ENCODE measurements around the gene DEAF1.

The DEAF1 gene

DNA sequence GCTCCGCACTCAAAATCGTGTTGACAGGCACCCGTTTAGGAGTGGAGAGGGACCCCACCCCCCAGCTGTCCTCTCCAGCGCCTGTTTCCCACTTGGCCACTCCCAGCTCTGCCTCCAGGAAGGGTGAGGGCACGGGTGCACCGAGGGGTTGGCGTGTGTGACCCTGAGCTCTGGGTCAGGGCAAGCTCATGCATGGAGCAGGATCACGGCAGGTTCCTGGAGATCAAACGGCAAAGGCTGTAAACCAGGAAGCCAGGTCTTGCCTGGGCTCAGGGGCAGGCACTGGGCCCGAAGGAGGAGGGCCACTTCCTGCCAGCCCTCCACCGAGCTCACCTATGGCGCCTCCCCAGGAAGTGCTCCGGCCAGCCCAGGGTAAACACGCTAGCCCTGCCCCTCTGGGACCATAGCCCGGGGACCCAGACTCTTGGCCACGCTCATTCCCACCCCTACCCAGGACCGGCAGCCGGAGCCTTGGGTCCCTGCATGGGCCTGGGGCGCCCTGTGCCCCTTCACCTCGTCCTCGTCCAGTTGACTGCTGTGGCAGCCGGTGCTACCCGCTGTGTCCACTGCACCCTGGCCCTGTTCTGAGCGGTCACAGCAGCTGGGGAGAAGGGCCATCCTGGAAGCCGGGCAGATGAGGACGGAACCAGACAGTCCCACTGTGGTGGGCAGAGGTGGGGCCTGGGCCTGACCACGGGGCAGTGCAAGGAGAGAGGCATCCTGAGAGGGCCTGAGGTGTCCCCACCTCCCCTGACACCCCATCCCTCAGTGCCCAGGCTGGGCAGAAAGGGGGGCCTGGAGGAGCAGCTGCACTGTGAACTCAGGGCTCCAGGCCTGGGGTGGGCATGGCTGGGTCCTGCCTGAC, 10.0 kb upstream of the DEAF1 start:
- Histone ChIP-seq H3K4me3 (ENCODE audit: low read length) (peak overlapping the region; percentile 74), H3K27me3 (replicated peaks; ENCODE audit: control insufficient read depth, insufficient read depth, low read length) (no peaks in the 10 kb centered on the region), H3K9me3 (ENCODE audit: control insufficient read depth, low read length) (no peaks in the 10 kb centered on the region), H3K36me3 (ENCODE audit: control insufficient read depth, insufficient read depth, low read length, severe bottlenecking) (peaks cover 19% of the 10 kb centered on the region), H3K9ac (ENCODE audit: low read length) (peak overlapping the region; percentile 95), H3K4me1 (ENCODE audit: control insufficient read depth, insufficient read depth, low read length) (peaks cover 29% of the 10 kb centered on the region)
- DNase-seq (ENCODE audit: low read depth) = no peak

DNA sequence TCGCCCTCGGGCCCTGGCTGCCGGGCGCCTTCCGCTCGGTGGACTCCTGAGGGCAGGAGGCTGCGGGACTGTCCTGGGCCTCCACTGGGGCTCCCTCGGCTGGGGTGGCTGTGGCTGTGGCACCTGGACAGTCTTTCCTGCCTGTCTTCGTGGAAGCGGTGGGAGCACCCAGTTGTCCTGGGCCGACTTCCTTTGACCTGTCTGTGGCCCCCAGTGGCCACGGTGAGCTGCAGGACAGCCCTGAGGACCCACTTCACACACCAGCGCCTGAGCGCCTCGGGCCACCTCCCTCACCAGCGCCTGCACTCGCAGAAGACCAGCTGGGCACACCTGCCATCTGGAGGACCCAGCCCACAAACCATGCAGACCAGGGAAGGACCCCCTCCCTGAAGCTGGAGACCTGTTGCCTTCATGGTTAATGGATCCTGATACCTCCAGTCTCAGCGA, 9.2 kb upstream of the DEAF1 start:
- Histone ChIP-seq H3K4me1 (ENCODE audit: control insufficient read depth, insufficient read depth, low read length) (peaks cover 37% of the 10 kb centered on the region), H3K4me3 (ENCODE audit: low read length) (no peak overlapping the region), H3K27me3 (replicated peaks; ENCODE audit: control insufficient read depth, insufficient read depth, low read length) (no peaks in the 10 kb centered on the region), H3K36me3 (ENCODE audit: control insufficient read depth, insufficient read depth, low read length, severe bottlenecking) (peaks cover 19% of the 10 kb centered on the region), H3K9ac (ENCODE audit: low read length) (peak overlapping the region; percentile 95), H3K9me3 (ENCODE audit: control insufficient read depth, low read length) (no peaks in the 10 kb centered on the region)
- DNase-seq (ENCODE audit: low read depth) = no peak

DNA sequence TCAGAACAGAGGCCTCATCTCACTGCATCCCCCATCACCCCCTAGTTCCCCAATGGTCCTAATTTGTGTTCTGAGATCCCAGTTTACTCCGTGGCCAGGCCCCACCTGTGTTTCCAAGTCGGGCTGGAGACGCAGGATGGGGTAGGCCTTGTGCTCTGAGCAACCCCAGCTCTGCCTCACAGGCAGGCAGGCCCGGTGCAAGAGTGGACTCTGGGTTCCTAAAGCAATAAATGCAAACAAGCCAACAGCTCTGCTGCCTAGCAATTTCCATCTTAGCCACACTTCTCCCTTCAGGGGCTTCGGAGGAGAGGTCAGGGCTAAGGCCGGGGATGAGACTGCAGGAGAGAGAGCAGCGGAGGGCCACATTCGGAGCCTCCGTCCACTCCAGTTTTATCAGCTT, 8.5 kb upstream of the DEAF1 start:
- Histone ChIP-seq H3K9ac (ENCODE audit: low read length) (peak overlapping the region; percentile 42), H3K4me1 (ENCODE audit: control insufficient read depth, insufficient read depth, low read length) (peaks cover 44% of the 10 kb centered on the region), H3K9me3 (ENCODE audit: control insufficient read depth, low read length) (no peaks in the 10 kb centered on the region), H3K36me3 (ENCODE audit: control insufficient read depth, insufficient read depth, low read length, severe bottlenecking) (peaks cover 19% of the 10 kb centered on the region), H3K27me3 (replicated peaks; ENCODE audit: control insufficient read depth, insufficient read depth, low read length) (no peaks in the 10 kb centered on the region), H3K4me3 (ENCODE audit: low read length) (no peak overlapping the region)
- no peak for DNase-seq (ENCODE audit: low read depth)

DNA sequence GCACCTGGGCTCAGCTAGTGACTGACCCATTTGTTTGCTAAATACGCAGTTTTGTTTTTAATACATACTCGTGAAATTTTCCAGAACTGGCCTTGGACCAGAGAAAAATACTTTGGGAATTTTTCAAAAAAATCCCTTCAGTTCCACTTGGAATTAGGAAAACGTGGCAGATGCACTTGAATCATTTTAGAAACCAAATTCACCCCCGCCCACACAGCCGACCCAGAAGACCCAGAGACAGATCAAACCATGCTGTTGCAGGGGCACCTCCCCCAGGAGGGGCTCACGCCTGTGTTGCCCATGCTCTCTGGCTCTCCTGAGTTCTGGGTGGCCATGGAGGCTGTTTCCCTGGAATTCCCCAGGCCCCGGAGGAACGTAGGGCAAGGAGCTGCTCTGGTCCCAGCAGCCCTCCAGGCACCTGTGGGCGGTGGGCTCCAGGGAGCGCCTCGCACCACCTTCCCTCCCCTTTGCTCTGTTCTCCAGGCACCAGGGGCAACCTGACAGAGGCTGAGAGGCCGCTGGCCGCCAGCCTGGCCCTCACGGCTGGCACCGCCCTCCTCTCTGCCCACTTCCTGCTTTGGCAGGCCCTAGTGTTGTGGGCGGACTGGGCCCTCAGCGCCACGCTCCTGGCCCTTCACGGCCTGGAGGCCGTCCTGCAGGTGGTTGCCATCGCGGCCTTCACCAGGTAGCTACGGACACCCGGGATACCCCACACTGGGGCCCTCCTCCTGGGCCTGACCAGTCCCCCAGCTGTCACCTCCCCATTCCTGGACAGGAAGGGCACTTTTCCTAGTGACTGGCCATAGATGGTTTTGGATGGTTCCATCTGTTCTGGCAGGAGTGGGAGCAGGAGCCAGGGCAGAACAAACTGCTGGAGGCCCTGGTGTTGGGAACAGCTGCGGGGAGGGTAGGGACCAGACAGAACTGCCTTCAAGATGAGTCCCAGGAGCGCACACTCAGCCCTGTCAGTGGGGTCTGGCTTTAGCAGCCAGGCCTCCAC, 7.7 kb upstream of the DEAF1 start:
- peaks cover 51% of the 10 kb centered on the region for H3K4me1 ChIP-seq (ENCODE audit: control insufficient read depth, insufficient read depth, low read length)
- H3K4me3 ChIP-seq (ENCODE audit: low read length) = no peak overlapping the region
- no peaks in the 10 kb centered on the region for H3K9me3 ChIP-seq (ENCODE audit: control insufficient read depth, low read length)
- H3K27me3 ChIP-seq (replicated peaks; ENCODE audit: control insufficient read depth, insufficient read depth, low read length) = no peaks in the 10 kb centered on the region
- H3K36me3 ChIP-seq (ENCODE audit: control insufficient read depth, insufficient read depth, low read length, severe bottlenecking) = peaks cover 19% of the 10 kb centered on the region
- peak overlapping the region; percentile 42 for H3K9ac ChIP-seq (ENCODE audit: low read length)
- DNase-seq (ENCODE audit: low read depth) = no peak

DNA sequence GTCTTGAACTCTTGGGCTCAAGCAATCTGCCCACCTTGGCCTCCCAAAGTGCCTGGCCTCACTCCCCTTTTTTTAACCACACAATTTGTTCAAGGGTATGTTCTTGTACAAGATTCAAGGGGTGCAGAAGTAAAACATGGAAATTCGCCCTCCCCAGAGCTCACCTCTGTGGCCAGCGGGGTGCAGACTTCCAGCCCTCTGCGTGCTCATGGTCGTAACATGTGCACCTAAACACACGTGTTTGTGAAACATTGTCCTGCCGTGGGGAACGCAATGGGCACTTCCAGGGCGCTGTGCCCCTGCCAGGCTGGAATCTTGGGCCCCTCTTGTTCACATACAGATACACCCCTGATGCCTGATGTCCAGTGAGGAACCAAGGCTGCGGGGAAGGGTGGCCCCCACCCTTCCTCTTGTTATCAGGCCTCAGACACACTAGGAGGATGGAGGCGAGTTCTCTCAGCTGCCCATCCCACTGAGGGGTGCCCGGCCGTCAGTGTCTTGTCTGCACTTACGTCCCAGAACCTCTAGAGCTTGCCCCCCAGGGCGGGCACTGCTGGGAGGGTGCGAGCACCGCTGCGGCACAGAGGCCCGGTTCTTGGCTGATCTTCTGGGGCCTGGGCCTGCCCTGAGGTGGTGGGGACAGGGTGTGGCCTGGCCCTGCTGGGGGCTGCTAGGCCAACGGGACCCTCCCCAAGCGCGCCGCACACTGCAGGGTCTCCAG, 6.9 kb upstream of the DEAF1 start:
- peaks cover 52% of the 10 kb centered on the region for H3K4me1 ChIP-seq (ENCODE audit: control insufficient read depth, insufficient read depth, low read length)
- no peaks in the 10 kb centered on the region for H3K9me3 ChIP-seq (ENCODE audit: control insufficient read depth, low read length)
- no peak for DNase-seq (ENCODE audit: low read depth)
- peaks cover 19% of the 10 kb centered on the region for H3K36me3 ChIP-seq (ENCODE audit: control insufficient read depth, insufficient read depth, low read length, severe bottlenecking)
- no peaks in the 10 kb centered on the region for H3K27me3 ChIP-seq (replicated peaks; ENCODE audit: control insufficient read depth, insufficient read depth, low read length)
- no peak overlapping the region for H3K9ac ChIP-seq (ENCODE audit: low read length)
- no peak overlapping the region for H3K4me3 ChIP-seq (ENCODE audit: low read length)

DNA sequence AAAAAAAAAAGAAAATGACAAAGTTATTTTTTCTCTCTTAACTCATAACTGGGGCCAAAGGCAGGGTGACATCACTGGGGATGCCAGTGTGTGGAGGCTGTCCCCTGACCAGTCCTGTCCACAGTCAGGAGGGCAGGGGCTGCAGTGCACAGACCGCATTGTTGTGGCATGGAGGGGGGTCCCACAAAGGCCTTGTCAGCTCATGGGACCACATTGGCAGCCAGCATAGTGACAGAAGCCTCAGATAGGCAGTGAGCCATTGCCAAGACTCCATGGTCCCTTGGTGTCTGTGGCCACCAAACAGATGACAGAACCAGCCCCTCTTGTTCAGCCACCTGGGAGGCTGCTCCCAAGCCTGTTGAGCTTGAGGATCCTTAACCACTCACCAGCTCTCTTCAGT, 4.7 kb upstream of the DEAF1 start:
- Histone ChIP-seq H3K4me3 (ENCODE audit: low read length) (no peak overlapping the region), H3K4me1 (ENCODE audit: control insufficient read depth, insufficient read depth, low read length) (peaks cover 51% of the 10 kb centered on the region), H3K9ac (ENCODE audit: low read length) (peak overlapping the region; percentile 100), H3K36me3 (ENCODE audit: control insufficient read depth, insufficient read depth, low read length, severe bottlenecking) (peaks cover 18% of the 10 kb centered on the region), H3K9me3 (ENCODE audit: control insufficient read depth, low read length) (no peaks in the 10 kb centered on the region), H3K27me3 (replicated peaks; ENCODE audit: control insufficient read depth, insufficient read depth, low read length) (no peaks in the 10 kb centered on the region)
- no peak for DNase-seq (ENCODE audit: low read depth)

DNA sequence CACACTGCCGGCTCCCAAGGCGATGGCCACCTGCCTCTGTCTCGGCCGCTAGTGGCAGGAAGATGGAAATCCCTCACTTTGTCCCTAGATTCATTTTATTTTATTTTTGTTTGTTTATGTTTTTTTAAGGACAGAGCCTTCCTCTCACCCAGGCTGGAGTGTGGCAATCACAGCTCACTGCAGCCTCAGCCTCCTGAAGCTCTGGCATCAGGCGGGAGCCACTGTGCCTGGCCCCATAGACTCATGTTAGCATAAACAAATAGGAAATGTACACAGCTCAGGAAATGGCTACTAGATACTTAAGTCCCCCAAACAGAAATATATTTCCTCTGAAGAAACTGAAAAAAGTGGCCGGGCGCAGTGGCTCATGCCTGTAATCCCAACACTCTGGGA, 4.1 kb upstream of the DEAF1 start:
- Histone ChIP-seq H3K9ac (ENCODE audit: low read length) (peak overlapping the region; percentile 100), H3K4me3 (ENCODE audit: low read length) (no peak overlapping the region), H3K27me3 (replicated peaks; ENCODE audit: control insufficient read depth, insufficient read depth, low read length) (no peaks in the 10 kb centered on the region), H3K36me3 (ENCODE audit: control insufficient read depth, insufficient read depth, low read length, severe bottlenecking) (peaks cover 11% of the 10 kb centered on the region), H3K4me1 (ENCODE audit: control insufficient read depth, insufficient read depth, low read length) (peaks cover 50% of the 10 kb centered on the region), H3K9me3 (ENCODE audit: control insufficient read depth, low read length) (no peaks in the 10 kb centered on the region)
- DNase-seq (ENCODE audit: low read depth) = no peak

DNA sequence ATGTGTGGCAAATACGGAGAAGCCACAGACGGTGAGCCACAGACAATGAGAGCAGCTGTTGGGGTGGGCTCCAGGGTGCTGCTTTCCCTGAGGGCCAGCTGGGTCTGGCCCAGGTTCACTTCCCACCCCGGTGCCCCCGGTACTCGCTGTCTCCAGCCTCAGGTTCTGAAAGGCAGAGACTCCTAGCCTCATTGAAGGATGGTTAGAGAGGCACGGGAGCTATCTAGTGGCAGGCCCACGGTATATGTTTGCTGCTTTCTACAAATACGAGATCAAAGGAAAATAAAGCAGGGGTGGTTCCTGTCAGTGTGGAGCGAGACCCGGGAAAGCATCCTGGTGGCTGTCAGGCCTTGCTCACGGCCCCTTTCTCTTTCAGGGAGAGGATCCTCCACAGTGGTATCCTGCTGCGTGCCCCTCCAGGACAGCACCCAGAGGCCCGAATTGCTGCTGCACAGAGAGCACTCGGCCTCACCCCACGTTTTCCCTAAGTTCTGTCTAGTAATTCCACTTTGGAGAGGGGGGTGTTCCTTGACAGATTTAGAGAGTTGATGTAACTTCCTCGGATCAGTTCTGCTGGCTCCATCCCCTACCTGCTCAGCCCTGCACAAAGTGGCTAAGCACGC, 3.6 kb upstream of the DEAF1 start:
- Histone ChIP-seq H3K27me3 (replicated peaks; ENCODE audit: control insufficient read depth, insufficient read depth, low read length) (no peaks in the 10 kb centered on the region), H3K36me3 (ENCODE audit: control insufficient read depth, insufficient read depth, low read length, severe bottlenecking) (peaks cover 11% of the 10 kb centered on the region), H3K9me3 (ENCODE audit: control insufficient read depth, low read length) (no peaks in the 10 kb centered on the region), H3K4me3 (ENCODE audit: low read length) (no peak overlapping the region), H3K4me1 (ENCODE audit: control insufficient read depth, insufficient read depth, low read length) (peaks cover 55% of the 10 kb centered on the region), H3K9ac (ENCODE audit: low read length) (peak overlapping the region; percentile 100)
- no peak for DNase-seq (ENCODE audit: low read depth)

DNA sequence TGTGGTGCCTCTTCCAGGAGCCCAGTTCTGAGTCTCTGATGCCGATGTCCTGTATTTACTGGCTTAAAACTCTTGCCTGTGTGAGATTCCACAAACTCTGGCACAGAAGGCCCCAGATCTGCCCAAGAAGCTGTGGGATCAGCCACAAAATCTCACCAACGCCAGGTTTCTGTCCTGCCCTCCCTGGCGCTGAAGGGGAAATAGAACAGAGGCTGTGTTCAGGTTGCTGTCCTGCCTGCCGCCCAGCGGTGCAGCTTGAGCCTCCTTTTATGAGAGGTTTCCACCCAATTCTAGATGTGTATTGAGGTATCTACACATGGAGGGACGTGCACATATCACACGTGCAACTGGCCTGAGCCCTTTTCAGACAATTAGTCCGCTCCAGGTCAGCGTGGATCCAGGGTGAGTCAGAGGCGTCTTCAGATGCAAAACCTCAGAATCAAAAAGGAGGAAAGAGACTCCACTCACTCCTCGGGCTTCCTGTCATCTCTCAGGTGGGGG, 2.8 kb upstream of the DEAF1 start:
- no peaks in the 10 kb centered on the region for H3K27me3 ChIP-seq (replicated peaks; ENCODE audit: control insufficient read depth, insufficient read depth, low read length)
- no peak for DNase-seq (ENCODE audit: low read depth)
- H3K4me3 ChIP-seq (ENCODE audit: low read length) = peak overlapping the region; percentile 86

DNA sequence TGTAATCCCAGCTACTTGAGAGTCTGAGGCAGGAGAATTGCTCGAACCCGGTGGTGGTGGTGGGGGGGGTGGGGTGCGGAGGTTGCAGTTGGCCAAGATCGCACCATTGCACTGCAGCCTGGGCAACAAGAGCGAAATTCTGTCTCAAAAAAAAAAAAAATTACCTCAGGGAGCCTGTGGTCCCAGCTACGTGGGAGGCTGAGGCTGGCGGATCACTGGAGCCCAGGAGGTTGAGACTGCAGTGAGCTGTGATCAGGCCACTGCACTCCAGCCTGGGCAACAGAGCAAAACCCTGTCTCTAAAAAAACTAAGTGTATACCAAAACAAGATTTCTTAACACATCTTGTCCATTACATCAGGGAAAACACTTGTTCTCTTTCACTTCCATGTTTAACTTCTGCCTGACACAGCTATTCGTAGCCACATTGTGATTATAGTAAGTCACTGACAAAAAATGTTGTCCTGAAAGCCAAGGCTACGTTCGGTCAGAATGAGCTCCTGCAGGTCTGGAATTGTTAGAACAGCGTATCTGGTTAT, 2.0 kb upstream of the DEAF1 start:
- Histone ChIP-seq H3K4me3 (ENCODE audit: low read length) (peak overlapping the region; percentile 86), H3K9ac (ENCODE audit: low read length) (peak overlapping the region; percentile 100), H3K9me3 (ENCODE audit: control insufficient read depth, low read length) (no peaks in the 10 kb centered on the region), H3K4me1 (ENCODE audit: control insufficient read depth, insufficient read depth, low read length) (peaks cover 49% of the 10 kb centered on the region), H3K27me3 (replicated peaks; ENCODE audit: control insufficient read depth, insufficient read depth, low read length) (no peaks in the 10 kb centered on the region), H3K36me3 (ENCODE audit: control insufficient read depth, insufficient read depth, low read length, severe bottlenecking) (peaks cover 10% of the 10 kb centered on the region)
- DNase-seq (ENCODE audit: low read depth) = peak; percentile 69

More for the DNA sequence above, 2.8 kb upstream of the DEAF1 start:
- peak overlapping the region; percentile 100 for H3K9ac ChIP-seq (ENCODE audit: low read length)
- H3K36me3 ChIP-seq (ENCODE audit: control insufficient read depth, insufficient read depth, low read length, severe bottlenecking) = peaks cover 11% of the 10 kb centered on the region
- H3K4me1 ChIP-seq (ENCODE audit: control insufficient read depth, insufficient read depth, low read length) = peaks cover 56% of the 10 kb centered on the region
- no peaks in the 10 kb centered on the region for H3K9me3 ChIP-seq (ENCODE audit: control insufficient read depth, low read length)
